Measurements from ENCODE around the gene BRICD5.

Gene BRICD5

GRCh38 chr16:2196981-2197511 lies 13.6 kb downstream of the BRICD5 start:
- no peak for TF ChIP-seq CTCF (IDR thresholded peaks at IDR 0.05; ENCODE audit: low read depth, low read length)
- H3K4me3 ChIP-seq (ENCODE audit: low read depth, low read length): no peak overlapping the region

GRCh38 chr16:2196162-2196980 lies 14.3 kb downstream of the BRICD5 start, which contains the start of gene CASKIN1:
TSS of gene CASKIN1 (minus strand) at chr16:2196605. CDS start at chr16:2196432, 173 bp downstream.
- no peak for TF ChIP-seq CTCF (IDR thresholded peaks at IDR 0.05; ENCODE audit: low read depth, low read length)
- no peak within 1 kb of the TSS for H3K4me3 ChIP-seq (ENCODE audit: low read depth, low read length)

GRCh38 chr16:2195322-2196161 lies 15.1 kb downstream of the BRICD5 start:
- TF ChIP-seq CTCF (IDR thresholded peaks at IDR 0.05; ENCODE audit: low read depth, low read length): no peak
- no peak overlapping the region for H3K4me3 ChIP-seq (ENCODE audit: low read depth, low read length)

- H3K4me3 ChIP-seq (ENCODE audit: low read depth, low read length): no peak overlapping the region
- TF ChIP-seq CTCF (IDR thresholded peaks at IDR 0.05; ENCODE audit: low read depth, low read length): no peak
Measured at GRCh38 chr16:2194852-2195321, 15.8 kb downstream of the BRICD5 start.

GRCh38 chr16:2194166-2194834 lies 16.4 kb downstream of the BRICD5 start:
- no peak overlapping the region for H3K4me3 ChIP-seq (ENCODE audit: low read depth, low read length)
- no peak for TF ChIP-seq CTCF (IDR thresholded peaks at IDR 0.05; ENCODE audit: low read depth, low read length)

GRCh38 chr16:2191446-2191706 lies 19.3 kb downstream of the BRICD5 start:
- no peak for TF ChIP-seq CTCF (IDR thresholded peaks at IDR 0.05; ENCODE audit: low read depth, low read length)
- H3K4me3 ChIP-seq (ENCODE audit: low read depth, low read length): no peak overlapping the region

All from WI38 (cell line).